H1 (cell line): ENCODE data around the gene PDE4D. TPM values are rescaled to one million over a fixed set of nuclear protein-coding genes. Genes with fewer than 3 reads are reported as not detected.

ENCODE experiments used
- CTCF ChIA-PET: fragments of 300-600 bp; sonication (Branson Sonifier 250); formaldehyde crosslinking; loops from one replicate; lab custom pipeline; 2021; ENCODE audit not compliant: partially characterized antibody; lab: Charles Lee
- POLR2A ChIA-PET: fragments of 300-600 bp; sonication (Branson Sonifier 250); formaldehyde crosslinking; loops from one replicate; lab custom pipeline; 2021; ENCODE audit warnings: inconsistent platforms; ENCODE audit not compliant: partially characterized antibody; lab: Charles Lee
- DNase-seq, 2 experiments: peaks; one replicate each; pipeline versions ENCODE4 v3.0.0 to v3.0.0-alpha.2; 2010 to 2022; ENCODE audit warnings: low spot score in 2 of 2, low read depth in 1 of 2, mixed read lengths in 1 of 2
- FAIRE-seq: peaks from 2 replicates; lab custom pipeline; 2011; peaks lifted over from hg19 to GRCh38; lab: Jason Lieb, UNC
- H2AFZ ChIP-seq: 2 replicates; pipeline ENCODE4 v1.8.1; 2012; ENCODE audit warnings: low read length, inconsistent platforms
- H2AK5ac ChIP-seq: 2 replicates; pipeline ENCODE4 v1.6.1; 2013; ENCODE audit warnings: low read depth, low read length
- H2BK120ac ChIP-seq: replicated peaks from 2 replicates; pipeline ENCODE3; 2013; ENCODE audit warnings: low read depth, low read length, inconsistent platforms
- H2BK12ac ChIP-seq: 2 replicates; pipeline ENCODE4 v1.6.1; 2013; ENCODE audit warnings: low read depth, low read length
- H2BK15ac ChIP-seq: 2 replicates; pipeline ENCODE4 v1.6.1; 2013; ENCODE audit warnings: low read length
- H2BK20ac ChIP-seq: 2 replicates; pipeline ENCODE4 v1.6.1; 2013; ENCODE audit warnings: low read length
- H2BK5ac ChIP-seq: 2 replicates; pipeline ENCODE4 v1.6.1; 2013; ENCODE audit warnings: low read depth, low read length
- H3K14ac ChIP-seq: 2 replicates; pipeline ENCODE4 v1.6.1; 2013; ENCODE audit warnings: inconsistent platforms; ENCODE audit not compliant: insufficient read length
- H3K18ac ChIP-seq: 2 replicates; pipeline ENCODE4 v1.6.1; 2013; ENCODE audit warnings: low read length; ENCODE audit errors: extremely low read depth
- H3K23ac ChIP-seq: 2 replicates; pipeline ENCODE4 v1.6.1; 2013; ENCODE audit warnings: inconsistent platforms; ENCODE audit not compliant: insufficient read length
- H3K23me2 ChIP-seq: 2 replicates; pipeline ENCODE4 v1.6.1; 2013; ENCODE audit warnings: low read depth, low read length
- H3K27ac ChIP-seq: 2 replicates; pipeline ENCODE4 v1.6.1; 2011; ENCODE audit warnings: low read depth, low read length, inconsistent platforms
- H3K27me3 ChIP-seq, 4 experiments: replicated peaks in 1 of 4; 1 replicate in 1 of 4; 2 replicates in 3 of 4; pipeline versions ENCODE4 v1.6.1 to v1.8.1; 2011 to 2013; ENCODE audit warnings: low read length in 3 of 4, mild to moderate bottlenecking in 3 of 4, inconsistent platforms in 2 of 4, mixed read lengths in 2 of 4, moderate library complexity in 1 of 4; ENCODE audit not compliant: control insufficient read depth in 3 of 4, insufficient read depth in 3 of 4; ENCODE audit errors: extremely low read depth in 1 of 4
- H3K36me3 ChIP-seq, 4 experiments: 2 replicates each; pipeline versions ENCODE4 v1.6.1 to v1.8.1; 2011 to 2013; ENCODE audit warnings: mild to moderate bottlenecking in 4 of 4, low read length in 3 of 4, moderate library complexity in 2 of 4, control low read depth in 1 of 4, inconsistent platforms in 1 of 4; ENCODE audit not compliant: insufficient read depth in 4 of 4, control insufficient read depth in 2 of 4
- H3K4ac ChIP-seq: replicated peaks from 2 replicates; pipeline ENCODE3; 2013; ENCODE audit warnings: low read length, low read depth, mixed read lengths, inconsistent platforms; ENCODE audit not compliant: insufficient read length
- H3K4me1 ChIP-seq, 4 experiments: replicated peaks in 1 of 4; 1 replicate in 1 of 4; 2 replicates in 3 of 4; pipeline versions ENCODE4 v1.6.1 to v1.8.1; 2011 to 2013; ENCODE audit warnings: low read length in 3 of 4, inconsistent platforms in 2 of 4, mixed read lengths in 1 of 4; ENCODE audit not compliant: insufficient read depth in 4 of 4, control insufficient read depth in 3 of 4
- H3K4me2 ChIP-seq, 2 experiments: 2 replicates each; pipeline versions ENCODE4 v1.6.1 to v1.8.1; 2011 to 2013; ENCODE audit warnings: low read depth in 2 of 2, low read length in 2 of 2, control low read depth in 1 of 2, inconsistent platforms in 1 of 2, mild to moderate bottlenecking in 1 of 2; ENCODE audit not compliant: insufficient read depth in 1 of 2
- H3K4me3 ChIP-seq, 4 experiments: fragments of 200-600, 300-600 bp in 1 of 4; sonication (generic), shearing (Covaris generic), sonication (Bioruptor Twin) in 1 of 4; 2 replicates each; pipeline versions ENCODE4 v1.5.1 to v1.8.1; 2011 to 2016; ENCODE audit warnings: low read length in 4 of 4, low read depth in 3 of 4, control low read depth in 2 of 4, inconsistent platforms in 2 of 4, mild to moderate bottlenecking in 2 of 4, mixed read lengths in 1 of 4, moderate library complexity in 1 of 4; ENCODE audit not compliant: insufficient read depth in 2 of 4; ENCODE audit errors: extremely low read depth in 1 of 4
- H3K56ac ChIP-seq: replicated peaks from 2 replicates; pipeline ENCODE3; 2013; ENCODE audit warnings: low read depth, mild to moderate bottlenecking, mixed read lengths, low read length, inconsistent platforms; ENCODE audit not compliant: insufficient read length
- H3K79me1 ChIP-seq: 2 replicates; pipeline ENCODE4 v1.6.1; 2013; ENCODE audit warnings: low read depth, low read length, control low read depth
- H3K79me2 ChIP-seq, 2 experiments: 2 replicates each; pipeline versions ENCODE4 v1.6.1 to v1.8.1; 2012 to 2013; ENCODE audit warnings: low read length in 2 of 2, mild to moderate bottlenecking in 2 of 2, inconsistent platforms in 1 of 2; ENCODE audit not compliant: insufficient read depth in 2 of 2, control insufficient read depth in 1 of 2
- H3K9ac ChIP-seq, 4 experiments: replicated peaks in 1 of 4; 1 replicate in 1 of 4; 2 replicates in 3 of 4; pipeline versions ENCODE4 v1.6.1 to v1.8.1; 2011 to 2013; ENCODE audit warnings: low read depth in 3 of 4, low read length in 3 of 4, control low read depth in 2 of 4, mild to moderate bottlenecking in 2 of 4, moderate library complexity in 2 of 4, inconsistent platforms in 1 of 4; ENCODE audit errors: extremely low read depth in 1 of 4
- H3K9me3 ChIP-seq, 2 experiments: 2 replicates each; pipeline versions ENCODE4 v1.6.1 to v1.8.1; 2012 to 2013; ENCODE audit warnings: mild to moderate bottlenecking in 2 of 2, moderate library complexity in 2 of 2, control low read depth in 1 of 2, inconsistent platforms in 1 of 2, low read depth in 1 of 2, low read length in 1 of 2, mixed read lengths in 1 of 2; ENCODE audit not compliant: insufficient read depth in 2 of 2
- H4K20me1 ChIP-seq, 2 experiments: replicated peaks in 1 of 2; 2 replicates each; pipeline versions ENCODE3 to v1.8.1; 2011 to 2013; ENCODE audit warnings: inconsistent platforms in 2 of 2, low read length in 2 of 2, mild to moderate bottlenecking in 1 of 2; ENCODE audit not compliant: insufficient read depth in 2 of 2, control insufficient read depth in 1 of 2
- H4K5ac ChIP-seq: 2 replicates; pipeline ENCODE4 v1.6.1; 2013; ENCODE audit warnings: low read length, low read depth, mixed read lengths, inconsistent platforms; ENCODE audit not compliant: insufficient read length
- H4K8ac ChIP-seq: 2 replicates; pipeline ENCODE4 v1.8.0; 2013; ENCODE audit warnings: mild to moderate bottlenecking, moderate library complexity, low read length, inconsistent platforms; ENCODE audit not compliant: insufficient read depth; ENCODE audit errors: extremely low read depth
- H4K91ac ChIP-seq: replicated peaks from 2 replicates; pipeline ENCODE3; 2013; ENCODE audit warnings: low read length, mixed read lengths, inconsistent platforms; ENCODE audit not compliant: insufficient read length
- CTBP2 ChIP-seq: IDR thresholded peaks from 2 replicates; pipeline ENCODE4 v1.7.0; 2011; ENCODE audit warnings: borderline replicate concordance, mild to moderate bottlenecking, moderate library complexity, mixed read lengths, low read length; ENCODE audit not compliant: insufficient read depth, insufficient read length
- EP300 ChIP-seq, 2 experiments: IDR thresholded peaks; 1 replicate in 1 of 2; 2 replicates in 1 of 2; pipeline ENCODE4 v1.6.1; 2011 to 2012; ENCODE audit warnings: low read depth in 2 of 2, low read length in 2 of 2, mild to moderate bottlenecking in 2 of 2, borderline replicate concordance in 1 of 2, inconsistent platforms in 1 of 2, moderate library complexity in 1 of 2
- NANOG ChIP-seq: IDR thresholded peaks from 2 replicates; pipeline ENCODE4 v1.6.1; 2011; ENCODE audit warnings: low read length, low read depth, mild to moderate bottlenecking, inconsistent platforms; ENCODE audit not compliant: insufficient read depth, poor library complexity, severe bottlenecking
- PHF8 ChIP-seq: fragments of 200-600 bp; sonication (generic); conservative IDR thresholded peaks from 2 replicates; pipeline ENCODE4 v1.7.1; 2012; ENCODE audit warnings: low read depth, mild to moderate bottlenecking, inconsistent platforms, low read length, moderate library complexity
- POLR2A ChIP-seq, 2 experiments: IDR thresholded peaks; 1 replicate in 1 of 2; 2 replicates in 1 of 2; pipeline ENCODE4 v1.6.1; 2011; ENCODE audit warnings: low read depth in 2 of 2, low read length in 2 of 2, mild to moderate bottlenecking in 2 of 2; ENCODE audit errors: control extremely low read depth in 1 of 2
- POU5F1 ChIP-seq: IDR thresholded peaks from 2 replicates; pipeline ENCODE4 v1.6.1; 2011; ENCODE audit warnings: low read depth, mild to moderate bottlenecking, low read length, moderate library complexity
- SIRT6 ChIP-seq: IDR thresholded peaks from one replicate; pipeline ENCODE4 v1.7.1; 2012; ENCODE audit warnings: low read length, inconsistent platforms
- SP4 ChIP-seq: IDR thresholded peaks from 2 replicates; pipeline ENCODE4 v1.6.1; 2012; ENCODE audit warnings: low read length, inconsistent platforms
- SRF ChIP-seq: IDR thresholded peaks from 2 replicates; pipeline ENCODE4 v1.6.1; 2011; ENCODE audit warnings: mild to moderate bottlenecking, low read depth, low read length, moderate library complexity
- WGBS, 2 experiments: shearing (Covaris generic) in 1 of 2; methylation state at CpG; one replicate each; pipeline versions ENCODE4 v1.1.6 to v1.1.7; 2013 to 2015; ENCODE audit warnings: low lambda C conversion rate in 2 of 2, mixed read lengths in 2 of 2, inconsistent platforms in 1 of 2, low coverage in 1 of 2, missing lambda C conversion rate in 1 of 2; ENCODE audit not compliant: insufficient replicate concordance in 2 of 2, insufficient coverage in 1 of 2, insufficient read length in 1 of 2; ENCODE audit errors: extremely low coverage in 1 of 2, missing lambda C conversion rate in 1 of 2; 5-methylcytosine and 5-hydroxymethylcytosine counted together
- polyA plus RNA-seq, 7 experiments: library from polyadenylated mRNA; depleted of rRNA in 3 of 7; stranded (reverse) in 5 of 7; unstranded in 2 of 7; fragments of >200 nt in 5 of 7; fragments of 200-250 nt in 2 of 7; gene quantifications; 1 replicate in 5 of 7; 2 replicates in 1 of 7; 4 replicates in 1 of 7; pipeline versions ENCODE4 v1.2.1 to v1.2.3, GENCODE V29; 2011 to 2013; ENCODE audit warnings: missing spikeins in 2 of 7, mixed read lengths in 2 of 7
- total RNA-seq: library from RNA; stranded (reverse); fragmentation: NEBNext Ultra II Directional; extraction: Animal tissue kit (Norgen Biotek cat#: 25700); gene quantifications from 2 replicates; pipeline ENCODE4 v1.2.1, GENCODE V29; 2021

Gene PDE4D
- total and polyA plus RNA-seq, 2 of the 8 experiments (the other 6 are each of a cell fraction or from before 2014, with no cell fraction given) = 2.3 to 3.7 TPM

DNA sequence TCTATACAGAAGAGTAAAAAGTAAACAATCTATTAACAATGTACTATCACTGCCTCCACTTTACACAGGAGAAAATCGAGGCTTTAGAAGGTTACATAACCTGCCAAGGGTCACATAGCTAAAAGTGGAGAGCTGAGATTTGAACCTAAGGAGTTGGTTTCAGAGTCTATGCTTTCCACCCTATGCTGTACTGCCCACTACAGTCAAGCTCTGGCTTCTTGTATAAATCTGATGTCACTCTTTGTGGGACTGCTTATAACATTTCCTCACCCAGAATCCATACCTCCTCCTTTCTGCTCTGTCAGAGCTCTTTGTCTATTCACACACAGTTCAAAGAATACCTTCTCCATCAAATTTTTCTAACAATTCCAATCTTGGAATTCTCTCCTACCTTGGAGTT is 807.5 kb downstream of the PDE4D start:
- WGBS, 2 experiments = 65% methylated on average over 1 of the region's 1 CpG; no CpG with 5 or more reads in 1 of the 2 experiments
- H2AK5ac ChIP-seq = no peak overlapping the region
- no peak overlapping the region for H3K27ac ChIP-seq
- CTCF ChIA-PET = interaction anchor here (0.6 to 2.5 kb wide), 4 partner anchors 8 to 88 kb away, joined by 3 to 8 read pairs (median 4); no protein-coding TSS in a partner anchor
- no peak for FAIRE-seq
- no peaks in the 10 kb centered on the region for H3K79me1 ChIP-seq
- no peaks in the 10 kb centered on the region for H3K79me2 ChIP-seq
- TF ChIP-seq PHF8 (no peak), POU5F1 (no peak), CTBP2 (no peak), NANOG (no peak), SP4 (no peak), SRF (no peak), SIRT6 (no peak), EP300 (IDR thresholded peaks at IDR 0.05; ENCODE audit: borderline replicate concordance in 1 of 2, low read depth in 2 of 2, low read length in 2 of 2) (no peak), POLR2A (IDR thresholded peaks at IDR 0.05; ENCODE audit: control extremely low read depth in 1 of 2, low read depth in 2 of 2, low read length in 2 of 2) (no peak)
- no peak overlapping the region for H2AFZ ChIP-seq
- no peaks in the 10 kb centered on the region for H3K36me3 ChIP-seq
- H4K5ac ChIP-seq = no peak overlapping the region
- H3K9ac ChIP-seq = no peak overlapping the region
- no peaks in the 10 kb centered on the region for H3K23me2 ChIP-seq
- H3K23ac ChIP-seq = no peak overlapping the region
- H2BK12ac ChIP-seq = no peak overlapping the region
- H3K4me3 ChIP-seq = no peak overlapping the region
- POLR2A ChIA-PET = no interaction called here
- H3K56ac ChIP-seq = no peak overlapping the region
- H3K4me2 ChIP-seq = no peak overlapping the region
- no peak overlapping the region for H3K18ac ChIP-seq
- H4K8ac ChIP-seq = no peak overlapping the region
- H3K27me3 ChIP-seq = no peaks in the 10 kb centered on the region
- H4K91ac ChIP-seq = no peak overlapping the region
- no peaks in the 10 kb centered on the region for H3K4me1 ChIP-seq
- no peak overlapping the region for H2BK120ac ChIP-seq
- no peak overlapping the region for H2BK20ac ChIP-seq
- H3K9me3 ChIP-seq = no peaks in the 10 kb centered on the region
- H2BK5ac ChIP-seq = no peak overlapping the region
- H4K20me1 ChIP-seq = no peaks in the 10 kb centered on the region
- DNase-seq = no peak
- no peak overlapping the region for H3K4ac ChIP-seq
- H3K14ac ChIP-seq = no peak overlapping the region
- no peak overlapping the region for H2BK15ac ChIP-seq
